Prostate gland (tissue), 2 donors: Measurements from ENCODE around the gene TMEM120B. TPM values are rescaled to one million over a fixed set of nuclear protein-coding genes. Genes with fewer than 3 reads are reported as not detected.

Experiments
- DNase-seq: peaks from one replicate; pipeline ENCODE4 v3.0.0-alpha.2; 2019; ENCODE audit warnings: low spot score
- H3K27ac ChIP-seq, 2 donors: fragments of 200-600 bp; sonication (generic); 2 replicates each; pipeline ENCODE4 v1.5.1; 2017 to 2019
- H3K27me3 ChIP-seq: fragments of 200-600 bp; sonication (generic); replicated peaks from 2 replicates; pipeline ENCODE4 v1.5.1; 2019; ENCODE audit not compliant: insufficient read depth
- H3K36me3 ChIP-seq, 2 donors: fragments of 200-600 bp; sonication (generic); 1 replicate in 1 of 2; 2 replicates in 1 of 2; pipeline versions ENCODE4 v1.5.1 to v1.8.1; 2017 to 2019
- H3K4me1 ChIP-seq: fragments of 200-600 bp; sonication (generic); replicated peaks from 2 replicates; pipeline ENCODE4 v1.5.1; 2019
- H3K4me3 ChIP-seq, 2 donors: fragments of 200-600 bp; sonication (generic); 2 replicates each; pipeline ENCODE4 v1.5.1; 2017 to 2019
- H3K9me3 ChIP-seq: fragments of 200-600 bp; sonication (generic); 2 replicates; pipeline ENCODE4 v1.5.1; 2017
- POLR2A ChIP-seq: fragments of 450-650 bp; IDR thresholded peaks from one replicate; pipeline ENCODE4 v1.6.1; 2016; ENCODE audit warnings: antibody characterized with exemption, mild to moderate bottlenecking
- POLR2AphosphoS5 ChIP-seq: sonication (generic); formaldehyde crosslinking; IDR thresholded peaks from one replicate; pipeline ENCODE4 v1.6.1; 2017; ENCODE audit warnings: antibody characterized with exemption
- WGBS: methylation state at CpG from one replicate; pipeline ENCODE4 v1.1.5; 2018; 5-methylcytosine and 5-hydroxymethylcytosine counted together
- intact Hi-C: fragments of 100-400 bp; cut with DNase I; formaldehyde crosslinking; loops from one replicate; pipeline ENCODE4 v1.14.2; 2022
- total RNA-seq, 2 donors: library from RNA; depleted of rRNA; stranded (reverse); fragments of >200 nt; gene quantifications; one replicate each; pipeline ENCODE4 v1.1.0, GENCODE V29; 2016
- TF ChIP-seq, protein P1 (sequence below), 4 experiments: fragments of 200-600 bp in 2 of 4; fragments of 450-650 bp in 2 of 4; sonication (generic) in 2 of 4; IDR thresholded peaks; 1 replicate in 3 of 4; 2 replicates in 1 of 4; pipeline ENCODE4 v1.5.1; 2016 to 2019; ENCODE audit warnings: antibody characterized with exemption in 4 of 4, mild to moderate bottlenecking in 2 of 4, moderate library complexity in 2 of 4

Gene TMEM120B
- total RNA-seq, 2 donors from 2014 or later = 9.5 to 12.2 TPM

GRCh38 chr12:121823727-121824115 is 111.2 kb downstream of the TMEM120B start:
- no peaks in the 10 kb centered on the region for H3K4me1 ChIP-seq
- no peak overlapping the region for H3K4me3 ChIP-seq
- no peak overlapping the region for H3K27ac ChIP-seq
- H3K27me3 ChIP-seq = no peaks in the 10 kb centered on the region
- intact Hi-C loops = no loop called here
- 73% methylated on average over 12 of the region's 12 CpGs for WGBS
- no peaks in the 10 kb centered on the region for H3K9me3 ChIP-seq
- TF ChIP-seq POLR2A = no peak
- TF ChIP-seq, protein P1, sequence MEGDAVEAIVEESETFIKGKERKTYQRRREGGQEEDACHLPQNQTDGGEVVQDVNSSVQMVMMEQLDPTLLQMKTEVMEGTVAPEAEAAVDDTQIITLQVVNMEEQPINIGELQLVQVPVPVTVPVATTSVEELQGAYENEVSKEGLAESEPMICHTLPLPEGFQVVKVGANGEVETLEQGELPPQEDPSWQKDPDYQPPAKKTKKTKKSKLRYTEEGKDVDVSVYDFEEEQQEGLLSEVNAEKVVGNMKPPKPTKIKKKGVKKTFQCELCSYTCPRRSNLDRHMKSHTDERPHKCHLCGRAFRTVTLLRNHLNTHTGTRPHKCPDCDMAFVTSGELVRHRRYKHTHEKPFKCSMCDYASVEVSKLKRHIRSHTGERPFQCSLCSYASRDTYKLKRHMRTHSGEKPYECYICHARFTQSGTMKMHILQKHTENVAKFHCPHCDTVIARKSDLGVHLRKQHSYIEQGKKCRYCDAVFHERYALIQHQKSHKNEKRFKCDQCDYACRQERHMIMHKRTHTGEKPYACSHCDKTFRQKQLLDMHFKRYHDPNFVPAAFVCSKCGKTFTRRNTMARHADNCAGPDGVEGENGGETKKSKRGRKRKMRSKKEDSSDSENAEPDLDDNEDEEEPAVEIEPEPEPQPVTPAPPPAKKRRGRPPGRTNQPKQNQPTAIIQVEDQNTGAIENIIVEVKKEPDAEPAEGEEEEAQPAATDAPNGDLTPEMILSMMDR (IDR thresholded peaks at IDR 0.05) = no peak
- no peak for TF ChIP-seq POLR2AphosphoS5
- H3K36me3 ChIP-seq = peaks cover 14 to 27% of the 10 kb centered on the region in 2 donors
- DNase-seq = no peak

DNA sequence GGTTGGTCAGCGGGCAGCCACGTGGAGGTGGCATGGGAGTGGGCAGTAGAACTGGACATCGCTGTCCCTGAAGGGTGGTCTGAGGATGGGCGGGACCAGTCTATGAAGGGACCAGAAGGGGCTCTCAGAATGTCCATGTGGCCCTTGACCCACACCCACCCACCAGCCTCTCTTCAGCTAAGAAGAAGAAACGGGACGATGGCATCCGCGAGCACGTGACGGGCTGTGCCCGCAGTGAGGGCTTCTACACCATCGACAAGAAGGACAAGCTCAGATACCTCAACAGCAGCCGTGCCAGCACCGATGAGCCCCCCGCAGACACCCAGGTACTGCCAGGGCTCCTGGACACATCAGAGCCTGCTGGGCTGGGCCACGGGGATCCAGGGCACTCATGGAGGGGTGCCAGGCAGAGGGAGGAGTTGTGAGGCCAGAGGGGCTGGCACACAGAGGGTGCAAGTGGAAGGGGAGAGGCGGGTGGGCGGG is 112.5 kb downstream of the TMEM120B start:
- 87% methylated on average over 18 of the region's 18 CpGs for WGBS

DNA sequence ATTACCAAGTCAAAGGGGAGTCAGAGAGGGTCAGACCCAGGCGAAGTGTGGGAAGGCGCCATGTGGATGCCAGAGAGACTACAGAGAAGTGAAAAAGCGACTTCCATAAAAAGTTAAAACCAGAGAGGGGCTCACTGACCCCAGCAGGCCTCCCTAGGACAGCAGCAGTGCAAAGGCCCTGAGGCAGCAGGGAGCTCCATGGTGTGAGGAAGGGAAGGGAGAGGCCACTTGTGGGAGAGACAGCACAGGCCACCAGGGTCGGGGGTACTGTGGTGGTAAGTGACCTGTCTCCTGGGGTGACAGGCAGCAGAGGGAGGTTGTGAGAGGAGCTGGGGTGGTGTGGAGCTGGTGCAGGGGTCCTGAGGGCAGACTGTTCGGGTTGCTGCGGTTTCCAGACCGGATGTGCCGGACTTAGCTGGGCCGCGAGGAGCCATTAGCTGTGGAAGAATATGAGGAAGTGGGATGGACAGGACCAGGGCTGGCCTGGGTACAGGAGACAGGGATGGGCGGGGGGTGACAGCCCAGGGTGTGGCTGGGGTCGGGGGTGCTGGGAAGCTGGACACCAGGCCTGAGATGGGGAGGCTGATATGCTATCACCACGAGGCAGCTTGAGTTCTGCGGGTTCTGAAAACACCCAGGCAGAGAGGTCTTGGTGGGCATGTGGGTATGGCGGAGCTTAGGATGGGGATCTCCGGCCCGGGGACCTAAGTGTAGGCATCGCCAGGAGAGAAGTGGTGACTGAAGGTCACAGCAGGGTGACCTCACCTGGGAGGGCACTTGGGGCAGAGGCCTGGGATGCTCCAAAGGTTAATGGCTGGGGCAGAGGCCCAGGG is 114.0 kb downstream of the TMEM120B start:
- no peaks in the 10 kb centered on the region for H3K9me3 ChIP-seq
- H3K27ac ChIP-seq = no peak overlapping the region
- intact Hi-C loops = no loop called here
- no peak overlapping the region for H3K4me3 ChIP-seq
- no peaks in the 10 kb centered on the region for H3K4me1 ChIP-seq
- 85% methylated on average over 17 of the region's 18 CpGs for WGBS
- H3K27me3 ChIP-seq = no peaks in the 10 kb centered on the region
- peaks cover 14 to 39% of the 10 kb centered on the region in 2 donors for H3K36me3 ChIP-seq
- TF ChIP-seq POLR2A = no peak
- TF ChIP-seq, protein P1 (IDR thresholded peaks at IDR 0.05) = no peak
- no peak for DNase-seq

More for the DNA sequence above, 112.5 kb downstream of the TMEM120B start:
- Histone ChIP-seq H3K36me3 (peaks cover 8 to 29% of the 10 kb centered on the region in 2 donors), H3K9me3 (no peaks in the 10 kb centered on the region), H3K4me3 (no peak overlapping the region), H3K4me1 (no peaks in the 10 kb centered on the region), H3K27ac (no peak overlapping the region), H3K27me3 (no peaks in the 10 kb centered on the region)
- TF ChIP-seq POLR2A (no peak), POLR2AphosphoS5 (no peak)
- TF ChIP-seq, protein P1 (IDR thresholded peaks at IDR 0.05) = no peak
- no peak for DNase-seq
- intact Hi-C loops = no loop called here

DNA sequence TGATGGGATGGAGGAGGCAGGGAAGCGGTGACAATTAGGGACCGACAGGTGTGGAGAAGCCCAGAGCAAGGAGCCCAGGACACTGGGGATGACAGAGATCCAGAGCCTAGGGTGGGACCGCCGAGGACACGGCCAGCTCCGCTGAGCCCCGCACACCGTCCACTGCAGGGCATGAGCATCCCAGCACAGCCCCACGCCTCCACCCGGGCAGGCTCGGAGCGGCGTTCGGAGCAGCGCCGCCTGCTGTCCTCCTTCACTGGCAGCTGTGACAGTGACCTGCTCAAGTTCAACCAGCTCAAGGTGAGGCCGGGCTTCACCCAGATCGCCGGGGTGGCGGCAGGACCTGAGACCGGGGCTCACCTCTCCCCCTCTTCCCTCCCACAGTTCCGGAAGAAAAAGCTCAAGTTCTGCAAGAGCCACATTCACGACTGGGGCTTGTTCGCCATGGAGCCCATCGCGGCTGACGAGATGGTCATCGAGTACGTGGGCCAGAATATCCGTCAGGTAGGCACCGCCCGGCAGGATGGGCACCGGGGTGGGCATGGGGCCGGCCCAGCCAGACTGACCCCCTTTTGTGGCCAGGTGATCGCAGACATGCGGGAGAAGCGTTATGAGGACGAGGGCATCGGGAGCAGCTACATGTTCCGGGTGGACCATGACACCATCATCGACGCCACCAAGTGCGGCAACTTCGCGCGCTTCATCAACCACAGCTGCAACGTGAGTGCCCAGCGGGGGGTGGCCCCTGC is 115.0 kb downstream of the TMEM120B start:
- Histone ChIP-seq H3K9me3 (no peaks in the 10 kb centered on the region), H3K4me3 (no peak overlapping the region), H3K27me3 (no peaks in the 10 kb centered on the region), H3K27ac (no peak overlapping the region), H3K4me1 (no peaks in the 10 kb centered on the region), H3K36me3 (peaks cover 13 to 31% of the 10 kb centered on the region in 2 donors)
- WGBS = 92% methylated on average over 46 of the region's 48 CpGs
- intact Hi-C loops = no loop called here
- TF ChIP-seq POLR2AphosphoS5 (no peak), POLR2A (no peak)
- TF ChIP-seq, protein P1 (IDR thresholded peaks at IDR 0.05) = no peak
- no peak for DNase-seq
